H1 (cell line): ENCODE data around the gene DUSP10. TPM values are rescaled to one million over a fixed set of nuclear protein-coding genes. Genes with fewer than 3 reads are reported as not detected.

Experiments
- CTCF ChIA-PET: fragments of 300-600 bp; sonication (Branson Sonifier 250); formaldehyde crosslinking; loops from one replicate; lab custom pipeline; 2021; ENCODE audit not compliant: partially characterized antibody; lab: Charles Lee
- POLR2A ChIA-PET: fragments of 300-600 bp; sonication (Branson Sonifier 250); formaldehyde crosslinking; loops from one replicate; lab custom pipeline; 2021; ENCODE audit warnings: inconsistent platforms; ENCODE audit not compliant: partially characterized antibody; lab: Charles Lee
- DNase-seq, 2 experiments: peaks; one replicate each; pipeline versions ENCODE4 v3.0.0 to v3.0.0-alpha.2; 2010 to 2022; ENCODE audit warnings: low spot score in 2 of 2, low read depth in 1 of 2, mixed read lengths in 1 of 2
- FAIRE-seq: peaks from 2 replicates; lab custom pipeline; 2011; peaks lifted over from hg19 to GRCh38; lab: Jason Lieb, UNC
- H2AFZ ChIP-seq: 2 replicates; pipeline ENCODE4 v1.8.1; 2012; ENCODE audit warnings: low read length, inconsistent platforms
- H2AK5ac ChIP-seq: 2 replicates; pipeline ENCODE4 v1.6.1; 2013; ENCODE audit warnings: low read depth, low read length
- H2BK120ac ChIP-seq: replicated peaks from 2 replicates; pipeline ENCODE3; 2013; ENCODE audit warnings: low read depth, low read length, inconsistent platforms
- H2BK12ac ChIP-seq: 2 replicates; pipeline ENCODE4 v1.6.1; 2013; ENCODE audit warnings: low read depth, low read length
- H2BK15ac ChIP-seq: 2 replicates; pipeline ENCODE4 v1.6.1; 2013; ENCODE audit warnings: low read length
- H2BK20ac ChIP-seq: 2 replicates; pipeline ENCODE4 v1.6.1; 2013; ENCODE audit warnings: low read length
- H2BK5ac ChIP-seq: 2 replicates; pipeline ENCODE4 v1.6.1; 2013; ENCODE audit warnings: low read depth, low read length
- H3K14ac ChIP-seq: 2 replicates; pipeline ENCODE4 v1.6.1; 2013; ENCODE audit warnings: inconsistent platforms; ENCODE audit not compliant: insufficient read length
- H3K18ac ChIP-seq: 2 replicates; pipeline ENCODE4 v1.6.1; 2013; ENCODE audit warnings: low read length; ENCODE audit errors: extremely low read depth
- H3K23ac ChIP-seq: 2 replicates; pipeline ENCODE4 v1.6.1; 2013; ENCODE audit warnings: inconsistent platforms; ENCODE audit not compliant: insufficient read length
- H3K23me2 ChIP-seq: 2 replicates; pipeline ENCODE4 v1.6.1; 2013; ENCODE audit warnings: low read depth, low read length
- H3K27ac ChIP-seq: 2 replicates; pipeline ENCODE4 v1.6.1; 2011; ENCODE audit warnings: low read depth, low read length, inconsistent platforms
- H3K27me3 ChIP-seq, 4 experiments: replicated peaks in 1 of 4; 1 replicate in 1 of 4; 2 replicates in 3 of 4; pipeline versions ENCODE4 v1.6.1 to v1.8.1; 2011 to 2013; ENCODE audit warnings: low read length in 3 of 4, mild to moderate bottlenecking in 3 of 4, inconsistent platforms in 2 of 4, mixed read lengths in 2 of 4, moderate library complexity in 1 of 4; ENCODE audit not compliant: control insufficient read depth in 3 of 4, insufficient read depth in 3 of 4; ENCODE audit errors: extremely low read depth in 1 of 4
- H3K36me3 ChIP-seq, 4 experiments: 2 replicates each; pipeline versions ENCODE4 v1.6.1 to v1.8.1; 2011 to 2013; ENCODE audit warnings: mild to moderate bottlenecking in 4 of 4, low read length in 3 of 4, moderate library complexity in 2 of 4, control low read depth in 1 of 4, inconsistent platforms in 1 of 4; ENCODE audit not compliant: insufficient read depth in 4 of 4, control insufficient read depth in 2 of 4
- H3K4ac ChIP-seq: replicated peaks from 2 replicates; pipeline ENCODE3; 2013; ENCODE audit warnings: low read length, low read depth, mixed read lengths, inconsistent platforms; ENCODE audit not compliant: insufficient read length
- H3K4me1 ChIP-seq, 4 experiments: replicated peaks in 1 of 4; 1 replicate in 1 of 4; 2 replicates in 3 of 4; pipeline versions ENCODE4 v1.6.1 to v1.8.1; 2011 to 2013; ENCODE audit warnings: low read length in 3 of 4, inconsistent platforms in 2 of 4, mixed read lengths in 1 of 4; ENCODE audit not compliant: insufficient read depth in 4 of 4, control insufficient read depth in 3 of 4
- H3K4me2 ChIP-seq, 2 experiments: 2 replicates each; pipeline versions ENCODE4 v1.6.1 to v1.8.1; 2011 to 2013; ENCODE audit warnings: low read depth in 2 of 2, low read length in 2 of 2, control low read depth in 1 of 2, inconsistent platforms in 1 of 2, mild to moderate bottlenecking in 1 of 2; ENCODE audit not compliant: insufficient read depth in 1 of 2
- H3K4me3 ChIP-seq, 4 experiments: fragments of 200-600, 300-600 bp in 1 of 4; sonication (generic), shearing (Covaris generic), sonication (Bioruptor Twin) in 1 of 4; 2 replicates each; pipeline versions ENCODE4 v1.5.1 to v1.8.1; 2011 to 2016; ENCODE audit warnings: low read length in 4 of 4, low read depth in 3 of 4, control low read depth in 2 of 4, inconsistent platforms in 2 of 4, mild to moderate bottlenecking in 2 of 4, mixed read lengths in 1 of 4, moderate library complexity in 1 of 4; ENCODE audit not compliant: insufficient read depth in 2 of 4; ENCODE audit errors: extremely low read depth in 1 of 4
- H3K56ac ChIP-seq: replicated peaks from 2 replicates; pipeline ENCODE3; 2013; ENCODE audit warnings: low read depth, mild to moderate bottlenecking, mixed read lengths, low read length, inconsistent platforms; ENCODE audit not compliant: insufficient read length
- H3K79me1 ChIP-seq: 2 replicates; pipeline ENCODE4 v1.6.1; 2013; ENCODE audit warnings: low read depth, low read length, control low read depth
- H3K79me2 ChIP-seq, 2 experiments: 2 replicates each; pipeline versions ENCODE4 v1.6.1 to v1.8.1; 2012 to 2013; ENCODE audit warnings: low read length in 2 of 2, mild to moderate bottlenecking in 2 of 2, inconsistent platforms in 1 of 2; ENCODE audit not compliant: insufficient read depth in 2 of 2, control insufficient read depth in 1 of 2
- H3K9ac ChIP-seq, 4 experiments: replicated peaks in 1 of 4; 1 replicate in 1 of 4; 2 replicates in 3 of 4; pipeline versions ENCODE4 v1.6.1 to v1.8.1; 2011 to 2013; ENCODE audit warnings: low read depth in 3 of 4, low read length in 3 of 4, control low read depth in 2 of 4, mild to moderate bottlenecking in 2 of 4, moderate library complexity in 2 of 4, inconsistent platforms in 1 of 4; ENCODE audit errors: extremely low read depth in 1 of 4
- H3K9me3 ChIP-seq, 2 experiments: 2 replicates each; pipeline versions ENCODE4 v1.6.1 to v1.8.1; 2012 to 2013; ENCODE audit warnings: mild to moderate bottlenecking in 2 of 2, moderate library complexity in 2 of 2, control low read depth in 1 of 2, inconsistent platforms in 1 of 2, low read depth in 1 of 2, low read length in 1 of 2, mixed read lengths in 1 of 2; ENCODE audit not compliant: insufficient read depth in 2 of 2
- H4K20me1 ChIP-seq, 2 experiments: replicated peaks in 1 of 2; 2 replicates each; pipeline versions ENCODE3 to v1.8.1; 2011 to 2013; ENCODE audit warnings: inconsistent platforms in 2 of 2, low read length in 2 of 2, mild to moderate bottlenecking in 1 of 2; ENCODE audit not compliant: insufficient read depth in 2 of 2, control insufficient read depth in 1 of 2
- H4K5ac ChIP-seq: 2 replicates; pipeline ENCODE4 v1.6.1; 2013; ENCODE audit warnings: low read length, low read depth, mixed read lengths, inconsistent platforms; ENCODE audit not compliant: insufficient read length
- H4K8ac ChIP-seq: 2 replicates; pipeline ENCODE4 v1.8.0; 2013; ENCODE audit warnings: mild to moderate bottlenecking, moderate library complexity, low read length, inconsistent platforms; ENCODE audit not compliant: insufficient read depth; ENCODE audit errors: extremely low read depth
- H4K91ac ChIP-seq: replicated peaks from 2 replicates; pipeline ENCODE3; 2013; ENCODE audit warnings: low read length, mixed read lengths, inconsistent platforms; ENCODE audit not compliant: insufficient read length
- ATF3 ChIP-seq: IDR thresholded peaks from 2 replicates; pipeline ENCODE4 v1.6.1; 2011; ENCODE audit warnings: low read depth, mild to moderate bottlenecking, low read length; ENCODE audit not compliant: insufficient read depth
- CBX8 ChIP-seq: fragments of 300-800, 300-1000 bp; sonication (generic); IDR thresholded peaks from 2 replicates; pipeline ENCODE4 v1.7.1; 2016; ENCODE audit warnings: low read depth, low read length, borderline replicate concordance
- CEBPB ChIP-seq: IDR thresholded peaks from 2 replicates; pipeline ENCODE4 v1.6.1; 2012; ENCODE audit warnings: low read depth, low read length
- EZH2 ChIP-seq: fragments of 200-600 bp; sonication (generic); IDR thresholded peaks from 2 replicates; pipeline ENCODE4 v1.7.1; 2012; ENCODE audit warnings: low read depth, mild to moderate bottlenecking, moderate library complexity, low read length, inconsistent platforms; ENCODE audit not compliant: severe bottlenecking
- FOSL1 ChIP-seq: IDR thresholded peaks from 2 replicates; pipeline ENCODE4 v1.6.1; 2011; ENCODE audit warnings: mild to moderate bottlenecking, low read depth, low read length, moderate library complexity; ENCODE audit not compliant: insufficient read depth
- HDAC2 ChIP-seq, 2 experiments: fragments of 300-600 bp in 1 of 2; sonication (generic) in 1 of 2; IDR thresholded peaks; 2 replicates each; pipeline ENCODE4 v1.6.1; 2011 to 2012; ENCODE audit warnings: low read depth in 2 of 2, low read length in 2 of 2, mild to moderate bottlenecking in 2 of 2, moderate library complexity in 2 of 2, borderline replicate concordance in 1 of 2, inconsistent platforms in 1 of 2
- KDM5A ChIP-seq: fragments of 200-600 bp; IDR thresholded peaks from 2 replicates; pipeline ENCODE4 v1.7.1; 2012; ENCODE audit warnings: mild to moderate bottlenecking, low read length, inconsistent platforms, mixed read lengths
- MAX ChIP-seq: IDR thresholded peaks from 2 replicates; pipeline ENCODE4 v1.6.1; 2012; ENCODE audit warnings: inconsistent platforms
- POLR2AphosphoS5 ChIP-seq: IDR thresholded peaks from 2 replicates; pipeline ENCODE4 v1.6.1; 2011; ENCODE audit warnings: low read depth, low read length
- RNF2 ChIP-seq: fragments of 200-900, 300-1000 bp; sonication (generic); IDR thresholded peaks from 2 replicates; pipeline ENCODE4 v1.7.1; 2016; ENCODE audit warnings: borderline replicate concordance, low read depth, mild to moderate bottlenecking, antibody characterized with exemption, low read length; ENCODE audit not compliant: poor library complexity, severe bottlenecking; ENCODE audit errors: missing control alignments
- SP2 ChIP-seq: IDR thresholded peaks from 2 replicates; pipeline ENCODE4 v1.6.1; 2012; ENCODE audit warnings: mild to moderate bottlenecking, low read length, inconsistent platforms
- TEAD4 ChIP-seq: IDR thresholded peaks from 2 replicates; pipeline ENCODE4 v1.6.1; 2012; ENCODE audit warnings: low read depth, low read length, inconsistent platforms, mixed read lengths
- ZNF274 ChIP-seq: IDR thresholded peaks from 2 replicates; pipeline ENCODE4 v1.7.0; 2012; ENCODE audit warnings: low read length, borderline replicate concordance; ENCODE audit errors: extremely low read depth
- WGBS, 2 experiments: shearing (Covaris generic) in 1 of 2; methylation state at CpG; one replicate each; pipeline versions ENCODE4 v1.1.6 to v1.1.7; 2013 to 2015; ENCODE audit warnings: low lambda C conversion rate in 2 of 2, mixed read lengths in 2 of 2, inconsistent platforms in 1 of 2, low coverage in 1 of 2, missing lambda C conversion rate in 1 of 2; ENCODE audit not compliant: insufficient replicate concordance in 2 of 2, insufficient coverage in 1 of 2, insufficient read length in 1 of 2; ENCODE audit errors: extremely low coverage in 1 of 2, missing lambda C conversion rate in 1 of 2; 5-methylcytosine and 5-hydroxymethylcytosine counted together
- polyA plus RNA-seq, 7 experiments: library from polyadenylated mRNA; depleted of rRNA in 3 of 7; stranded (reverse) in 5 of 7; unstranded in 2 of 7; fragments of >200 nt in 5 of 7; fragments of 200-250 nt in 2 of 7; gene quantifications; 1 replicate in 5 of 7; 2 replicates in 1 of 7; 4 replicates in 1 of 7; pipeline versions ENCODE4 v1.2.1 to v1.2.3, GENCODE V29; 2011 to 2013; ENCODE audit warnings: missing spikeins in 2 of 7, mixed read lengths in 2 of 7
- total RNA-seq: library from RNA; stranded (reverse); fragmentation: NEBNext Ultra II Directional; extraction: Animal tissue kit (Norgen Biotek cat#: 25700); gene quantifications from 2 replicates; pipeline ENCODE4 v1.2.1, GENCODE V29; 2021

DUSP10 gene
- total and polyA plus RNA-seq, 2 of the 8 experiments (the other 6 are each of a cell fraction or from before 2014, with no cell fraction given), result 1.2 TPM

GRCh38 chr1:221712198-221712684 is 29.6 kb downstream of the DUSP10 start:
- Histone ChIP-seq H3K4me1 (peaks cover 5 to 15% (median 13%) of the 10 kb centered on the region in 4 experiments; a peak in 5 of 7 replicates), H2AK5ac (no peak overlapping the region), H3K4me3 (no peak overlapping the region), H3K36me3 (no peaks in the 10 kb centered on the region), H2BK12ac (no peak overlapping the region), H3K23ac (no peak overlapping the region), H4K8ac (no peak overlapping the region), H2BK5ac (no peak overlapping the region), H3K9ac (no peak overlapping the region), H3K79me1 (no peaks in the 10 kb centered on the region), H3K27ac (no peak overlapping the region), H4K91ac (no peak overlapping the region), H3K79me2 (no peaks in the 10 kb centered on the region), H3K56ac (no peak overlapping the region), H3K9me3 (no peaks in the 10 kb centered on the region), H3K23me2 (no peaks in the 10 kb centered on the region), H3K4me2 (no peak overlapping the region), H3K4ac (no peak overlapping the region), H3K14ac (no peak overlapping the region), H2AFZ (no peak overlapping the region), H2BK120ac (no peak overlapping the region), H4K5ac (no peak overlapping the region), H2BK20ac (no peak overlapping the region), H3K27me3 (peaks cover 9 to 16% (median 14%) of the 10 kb centered on the region in 4 experiments), H4K20me1 (peaks cover 0 to 5% of the 10 kb centered on the region in 2 experiments), H2BK15ac (no peak overlapping the region), H3K18ac (no peak overlapping the region)
- DNase-seq, result no peak
- WGBS, 2 experiments, result 80% methylated on average over 1 of the region's 1 CpG; no CpG with 5 or more reads in 1 of the 2 experiments
- ChIA-PET CTCF (interaction anchor here (0.7 to 1.8 kb wide), 3 partner anchors 13 to 171 kb away, joined by 3 read pairs; no protein-coding TSS in a partner anchor), POLR2A (no interaction called here)
- FAIRE-seq, result no peak
- TF ChIP-seq RNF2, result no peak
- TF ChIP-seq EZH2, result no peak
- TF ChIP-seq SP2, result no peak
- TF ChIP-seq TEAD4, result no peak
- TF ChIP-seq ATF3, result no peak
- no peak for TF ChIP-seq MAX
- TF ChIP-seq KDM5A, result no peak
- TF ChIP-seq ZNF274, result no peak
- no peak for TF ChIP-seq CEBPB
- TF ChIP-seq CBX8, result no peak
- TF ChIP-seq FOSL1, result no peak
- no peak for TF ChIP-seq POLR2AphosphoS5
- TF ChIP-seq HDAC2 (IDR thresholded peaks at IDR 0.05; ENCODE audit: borderline replicate concordance in 1 of 2, low read depth in 2 of 2, low read length in 2 of 2), result no peak
